ENCODE data around the gene EEF1AKMT4.
"Not testable (repeated sequence)": the region's sequence is repeated elsewhere in the genome, so short reads cannot be mapped to it uniquely, and the experiment has no call there.

- TF ChIP-seq TCF12 (IDR thresholded peaks at IDR 0.05; ENCODE audit: low read depth, low read length); POLR2A (IDR thresholded peaks at IDR 0.05; ENCODE audit: control extremely low read depth in 1 of 2, low read depth in 2 of 2, low read length in 2 of 2); SIN3A (conservative IDR thresholded peaks at IDR 0.05 in 1 of 2, IDR thresholded peaks at IDR 0.05 in 1 of 2; ENCODE audit: low read depth in 1 of 2, low read length in 2 of 2); CTCF (IDR thresholded peaks at IDR 0.05; ENCODE audit: control extremely low read depth in 1 of 3, insufficient read depth in 1 of 3, low read depth in 1 of 3, low read length in 3 of 3); EZH2 (IDR thresholded peaks at IDR 0.05; ENCODE audit: low read depth, low read length, severe bottlenecking); EP300 (IDR thresholded peaks at IDR 0.05; ENCODE audit: borderline replicate concordance in 1 of 2, low read depth in 2 of 2, low read length in 2 of 2); BACH1 (IDR thresholded peaks at IDR 0.05; ENCODE audit: low read length); POLR2AphosphoS5 (IDR thresholded peaks at IDR 0.05; ENCODE audit: low read depth, low read length); SP2 (IDR thresholded peaks at IDR 0.05; ENCODE audit: low read length): not testable (repeated sequence)
- TF ChIP-seq, protein P1, sequence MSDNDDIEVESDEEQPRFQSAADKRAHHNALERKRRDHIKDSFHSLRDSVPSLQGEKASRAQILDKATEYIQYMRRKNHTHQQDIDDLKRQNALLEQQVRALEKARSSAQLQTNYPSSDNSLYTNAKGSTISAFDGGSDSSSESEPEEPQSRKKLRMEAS (IDR thresholded peaks at IDR 0.05): not testable (repeated sequence)
- TF ChIP-seq, protein P2, sequence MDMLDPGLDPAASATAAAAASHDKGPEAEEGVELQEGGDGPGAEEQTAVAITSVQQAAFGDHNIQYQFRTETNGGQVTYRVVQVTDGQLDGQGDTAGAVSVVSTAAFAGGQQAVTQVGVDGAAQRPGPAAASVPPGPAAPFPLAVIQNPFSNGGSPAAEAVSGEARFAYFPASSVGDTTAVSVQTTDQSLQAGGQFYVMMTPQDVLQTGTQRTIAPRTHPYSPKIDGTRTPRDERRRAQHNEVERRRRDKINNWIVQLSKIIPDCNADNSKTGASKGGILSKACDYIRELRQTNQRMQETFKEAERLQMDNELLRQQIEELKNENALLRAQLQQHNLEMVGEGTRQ (IDR thresholded peaks at IDR 0.05; ENCODE audit: low read length): not testable (repeated sequence)
- TF ChIP-seq, protein P3, sequence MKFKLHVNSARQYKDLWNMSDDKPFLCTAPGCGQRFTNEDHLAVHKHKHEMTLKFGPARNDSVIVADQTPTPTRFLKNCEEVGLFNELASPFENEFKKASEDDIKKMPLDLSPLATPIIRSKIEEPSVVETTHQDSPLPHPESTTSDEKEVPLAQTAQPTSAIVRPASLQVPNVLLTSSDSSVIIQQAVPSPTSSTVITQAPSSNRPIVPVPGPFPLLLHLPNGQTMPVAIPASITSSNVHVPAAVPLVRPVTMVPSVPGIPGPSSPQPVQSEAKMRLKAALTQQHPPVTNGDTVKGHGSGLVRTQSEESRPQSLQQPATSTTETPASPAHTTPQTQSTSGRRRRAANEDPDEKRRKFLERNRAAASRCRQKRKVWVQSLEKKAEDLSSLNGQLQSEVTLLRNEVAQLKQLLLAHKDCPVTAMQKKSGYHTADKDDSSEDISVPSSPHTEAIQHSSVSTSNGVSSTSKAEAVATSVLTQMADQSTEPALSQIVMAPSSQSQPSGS (IDR thresholded peaks at IDR 0.05; ENCODE audit: low read length): not testable (repeated sequence)
Observed at GRCh38 chr3:184267249-184267648, 17.8 kb downstream of the EEF1AKMT4 start.

All from H1 (cell line).